HG02763 (cell line): ENCODE results near the gene ZNF487.
"Not testable (repeated sequence)": the region's sequence is repeated elsewhere in the genome, so short reads cannot be mapped to it uniquely, and the experiment has no call there.

ENCODE experiments used
- ATAC-seq: cut with Tn5 transposase; IDR thresholded peaks from one replicate; pipeline ENCODE4 v1.9.1; 2021; ENCODE audit warnings: mild to moderate bottlenecking, moderate library complexity; ENCODE audit not compliant: unreplicated experiment

ZNF487 gene

DNA sequence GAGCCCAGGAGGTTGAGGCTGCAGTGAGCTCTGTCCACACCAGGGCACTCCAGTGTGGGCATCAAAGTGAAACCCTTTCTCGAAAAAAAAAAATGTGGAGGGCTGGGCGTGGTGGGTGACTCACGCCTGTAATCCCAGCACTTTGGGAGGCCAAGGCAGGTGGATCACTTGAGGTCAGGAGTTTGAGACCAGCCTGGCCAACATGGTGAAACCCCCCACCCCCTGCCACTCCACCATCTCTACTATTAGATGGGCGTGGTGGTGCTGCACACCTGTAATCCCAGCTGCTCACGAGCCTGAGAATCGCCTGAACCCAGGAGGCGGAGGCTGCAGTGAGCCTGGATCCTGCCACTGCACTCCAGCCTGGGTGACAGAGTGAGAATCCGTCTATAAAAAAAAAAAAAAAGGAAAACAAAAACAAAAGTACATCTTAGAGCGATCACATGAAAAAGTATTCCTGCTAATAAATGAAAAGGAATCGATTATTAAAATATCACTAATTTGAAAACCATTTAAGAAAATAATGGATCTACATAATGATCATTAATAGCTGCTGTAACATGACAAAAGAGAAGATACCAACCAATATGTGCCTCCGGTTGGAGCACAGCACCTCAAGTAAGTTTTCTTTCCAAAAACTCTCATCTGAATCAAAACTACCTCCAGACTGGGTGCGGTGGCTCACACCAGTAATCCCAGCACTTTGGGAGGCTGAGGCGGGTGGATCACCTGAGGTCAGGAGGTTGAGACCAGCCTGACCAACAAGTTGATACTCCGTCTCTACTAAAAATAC is 32.8 kb upstream of the ZNF487 start:
- ATAC-seq: no peak

DNA sequence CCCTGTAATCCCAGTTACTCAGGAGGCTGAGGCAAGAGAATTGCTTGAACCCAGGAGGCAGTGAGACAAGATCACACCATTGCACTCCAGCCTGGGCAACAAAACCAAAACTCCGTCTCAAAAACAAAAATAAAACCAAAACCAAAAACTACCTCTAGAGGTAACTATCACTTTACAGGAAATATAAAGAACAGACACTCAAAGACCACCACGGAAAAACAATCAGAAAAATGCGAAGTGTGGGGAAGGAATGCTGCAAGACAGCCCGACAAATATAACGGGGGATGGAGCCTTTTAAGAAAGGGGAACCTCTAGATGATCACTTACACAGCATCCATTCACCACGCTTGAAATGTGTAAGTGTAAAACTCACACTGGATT is 32.2 kb upstream of the ZNF487 start:
- no peak for ATAC-seq

DNA sequence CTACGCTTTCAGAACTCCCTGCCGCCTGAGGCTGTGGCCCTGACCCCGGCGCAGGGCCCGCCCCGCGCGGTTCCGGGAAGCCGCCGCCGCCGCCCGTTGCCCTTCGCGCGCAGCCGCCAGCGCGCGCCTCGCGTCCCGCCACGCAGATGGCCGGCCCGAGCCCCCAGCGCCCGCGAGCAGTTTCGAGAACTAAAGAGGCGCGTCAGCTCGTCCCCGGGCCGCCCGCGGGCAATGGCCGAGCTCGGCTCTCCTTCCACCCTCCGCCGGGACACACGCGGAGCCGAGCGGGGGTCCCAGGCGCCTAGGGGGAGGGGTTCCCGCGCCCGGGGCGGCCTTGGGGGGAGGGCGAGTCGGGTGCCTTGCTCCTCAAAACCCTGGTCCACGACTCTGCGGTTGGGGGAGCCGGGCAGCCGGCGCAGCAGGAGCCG is 29.7 kb upstream of the ZNF487 start:
- peak; percentile 22 for ATAC-seq

GRCh38 chr10:43407576-43408330 is 29.2 kb upstream of the ZNF487 start:
- peak; percentile 55 for ATAC-seq

DNA sequence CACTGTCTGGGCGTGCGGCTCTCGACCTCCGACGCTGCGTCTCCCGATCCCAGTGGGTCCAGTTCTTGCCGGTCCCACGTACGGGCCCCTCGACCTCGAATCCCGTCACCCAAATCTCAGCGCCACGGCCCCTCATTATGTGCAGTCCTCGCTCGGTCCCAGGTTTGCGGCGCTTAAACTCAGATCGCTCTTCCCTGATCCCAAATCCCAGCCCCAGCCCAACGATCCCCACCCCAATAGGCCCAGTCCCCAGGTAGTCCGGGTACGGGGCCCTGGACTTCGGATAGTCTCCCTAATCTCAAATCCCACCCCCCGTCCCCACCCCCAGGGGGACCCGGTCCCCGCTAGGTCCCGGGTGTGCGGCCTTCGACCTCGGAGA is 28.6 kb upstream of the ZNF487 start:
- no peak for ATAC-seq

DNA sequence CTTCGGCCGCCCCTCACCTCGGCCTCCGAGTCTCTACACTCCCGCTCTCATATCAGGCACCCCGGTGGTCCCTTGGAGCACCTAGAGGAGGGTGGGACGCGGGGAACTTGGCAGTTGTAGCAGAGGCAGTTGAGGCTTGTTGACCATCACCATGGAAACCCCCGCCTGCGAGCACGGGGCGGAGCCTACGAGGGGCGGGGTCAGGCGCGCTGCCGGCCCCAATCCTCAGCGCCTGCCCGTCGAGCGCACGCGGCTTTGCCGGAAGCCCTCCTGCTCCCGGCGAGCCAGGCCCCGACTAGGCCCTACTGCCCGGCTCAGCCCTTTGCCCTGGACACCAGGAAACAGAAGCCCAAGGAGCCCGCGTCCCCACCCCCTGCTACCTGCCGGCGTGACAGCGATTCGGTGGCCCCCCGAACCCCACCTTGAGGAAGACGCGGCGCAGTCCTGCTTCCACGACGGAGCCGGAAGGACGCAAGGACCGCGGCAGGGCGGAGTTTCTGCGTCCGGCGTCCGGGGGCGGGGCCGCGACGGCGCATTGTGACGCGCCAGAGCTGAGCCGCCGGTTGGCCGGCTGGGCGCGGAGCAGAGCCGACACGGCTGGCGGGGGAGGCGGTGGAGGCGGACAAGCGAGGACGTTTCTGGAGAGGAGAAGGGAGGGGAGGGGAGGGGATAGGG is 28.1 kb upstream of the ZNF487 start, which contains the start of gene HNRNPF:
TSS of gene HNRNPF (minus strand) at position 477 of the 675 bp plus-strand sequence. CDS start 21,302 bp downstream, outside the sequence.
- ATAC-seq: peak; percentile 67

DNA sequence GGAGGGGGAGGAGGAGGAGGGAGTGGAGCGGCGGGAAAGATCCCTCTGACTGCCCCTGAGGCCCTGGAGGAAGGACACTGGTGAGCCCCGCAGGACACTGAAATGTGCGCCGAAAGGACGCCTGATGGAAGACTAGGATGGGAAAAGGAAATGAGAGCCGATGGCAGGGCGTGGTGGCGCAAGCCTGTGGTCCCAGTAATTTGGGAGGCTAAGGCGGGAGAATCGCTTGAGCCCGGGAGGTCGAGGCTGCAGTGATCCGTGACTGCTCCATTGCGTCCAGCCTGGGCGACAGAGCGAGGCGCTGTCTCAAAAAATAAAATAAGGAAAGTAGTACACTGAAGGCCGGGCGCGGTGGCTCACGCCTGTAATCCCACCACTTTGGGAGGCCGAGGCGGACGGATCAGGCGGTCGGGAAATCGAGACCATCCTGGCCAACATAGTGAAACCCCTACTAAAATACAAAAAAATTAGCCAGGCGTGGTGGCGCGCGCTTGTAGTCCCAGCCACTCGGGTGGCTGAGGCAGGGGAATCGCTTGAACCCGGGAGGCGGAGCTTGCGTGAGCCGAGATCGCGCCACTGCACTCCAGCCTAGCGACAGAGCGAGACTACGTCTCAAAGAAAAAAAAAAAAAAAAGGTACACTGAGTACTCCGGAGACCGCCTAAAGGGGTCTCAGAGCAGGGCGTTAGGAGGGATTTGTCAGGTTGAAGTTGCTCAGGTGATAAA is 27.4 kb upstream of the ZNF487 start:
- ATAC-seq: no peak

DNA sequence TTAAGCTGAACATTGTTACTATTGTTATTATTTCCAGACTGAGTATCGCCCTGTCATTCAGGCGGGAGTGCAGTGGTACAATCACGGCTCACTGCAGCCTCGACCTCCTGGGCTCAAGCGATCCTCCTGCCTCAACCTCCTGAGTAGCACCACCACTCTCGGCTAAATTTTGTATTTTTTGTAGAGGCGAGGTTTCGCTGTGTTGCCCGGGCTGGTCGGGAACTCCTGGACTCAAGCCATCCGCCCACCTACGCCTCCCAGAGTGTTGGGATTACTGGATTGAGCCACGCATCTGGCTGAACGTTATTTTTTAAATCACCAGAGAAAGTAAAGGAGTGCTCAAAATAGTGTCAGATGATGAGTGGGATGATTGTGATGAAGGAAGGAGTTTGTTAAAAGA is 26.6 kb upstream of the ZNF487 start:
- no peak for ATAC-seq

- ATAC-seq: no peak
These were observed 25.4 kb upstream of the ZNF487 start for GRCh38 chr10:43411536-43411935.

DNA sequence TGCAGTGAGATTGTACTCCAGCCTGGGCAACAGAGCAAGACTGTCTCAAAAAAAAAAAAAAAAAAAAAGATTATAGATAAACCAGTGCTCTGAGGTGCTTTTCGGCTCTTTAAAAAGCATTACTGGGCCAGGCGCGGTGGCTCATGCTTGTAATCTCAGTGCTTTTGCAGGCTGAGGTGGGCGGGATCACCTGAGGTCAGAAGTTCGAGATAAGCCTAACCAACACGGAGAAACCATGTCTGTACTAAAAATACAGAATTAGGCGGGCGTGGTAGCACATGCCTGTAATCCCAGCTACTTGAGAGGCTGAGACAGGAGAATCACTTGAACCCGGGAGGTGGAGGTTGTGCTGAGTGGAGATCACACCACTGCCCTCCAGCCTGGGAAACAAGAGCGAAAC is 21.4 kb upstream of the ZNF487 start:
- ATAC-seq: no peak

DNA sequence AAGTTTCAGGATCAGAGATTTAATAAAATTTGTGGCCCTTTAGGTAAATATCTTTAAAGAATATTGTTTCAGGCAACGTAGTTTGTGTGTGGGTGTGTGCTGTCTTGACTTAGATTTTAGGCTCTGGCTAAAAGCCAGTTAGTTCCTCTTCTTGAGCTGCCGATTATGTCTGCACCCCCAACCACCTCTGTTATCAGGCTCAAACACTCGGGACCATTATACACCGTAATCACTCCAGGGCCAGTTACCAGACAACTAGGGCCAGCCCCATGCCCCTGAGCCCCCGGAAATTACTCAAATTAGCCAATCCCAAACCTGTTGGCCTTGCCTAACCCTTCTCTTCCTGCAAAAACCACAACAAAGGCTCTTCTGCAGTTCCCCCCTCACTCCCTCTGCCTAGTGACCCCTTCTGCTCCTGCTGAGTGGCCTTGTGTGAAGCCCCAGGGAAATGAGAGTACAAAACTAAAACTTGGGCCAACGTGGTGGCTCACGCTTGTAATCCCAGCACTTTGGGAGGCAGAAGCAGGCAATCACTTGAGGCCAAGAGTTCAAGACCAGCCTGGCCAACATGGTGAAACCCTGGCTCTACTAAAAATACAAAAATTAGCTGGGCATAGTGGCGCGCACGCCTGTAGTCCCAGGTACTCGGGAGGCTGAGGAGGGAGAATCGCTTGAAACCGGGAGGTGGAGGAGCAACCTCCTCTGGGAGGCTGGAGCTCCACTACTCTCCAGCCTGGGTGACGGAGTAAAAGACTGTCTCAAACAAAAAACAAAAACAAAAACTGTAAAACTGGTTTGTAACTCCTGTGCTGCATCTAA is 18.8 kb upstream of the ZNF487 start:
- no peak for ATAC-seq

DNA sequence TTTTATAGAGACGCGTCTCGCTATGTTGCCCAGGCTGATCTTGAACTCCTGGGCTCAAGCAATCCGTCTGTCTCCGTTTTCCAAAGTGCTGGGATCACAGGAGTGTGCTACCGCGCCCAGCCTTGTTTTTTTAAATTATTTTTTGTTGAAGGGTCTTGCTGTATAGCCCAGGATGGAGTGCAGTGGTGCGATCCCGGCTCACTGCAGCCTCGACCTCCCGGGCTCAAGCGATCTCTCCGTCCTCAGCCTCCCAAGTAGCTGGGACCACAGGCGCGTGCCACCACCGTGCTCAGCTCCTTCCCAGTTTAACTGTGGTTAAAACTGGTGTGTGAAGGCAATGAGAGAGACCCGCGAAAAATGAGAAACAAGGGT is 16.9 kb upstream of the ZNF487 start:
- peak; percentile 12 for ATAC-seq

GRCh38 chr10:43420369-43421200 is 16.3 kb upstream of the ZNF487 start:
- ATAC-seq: peak; percentile 80

DNA sequence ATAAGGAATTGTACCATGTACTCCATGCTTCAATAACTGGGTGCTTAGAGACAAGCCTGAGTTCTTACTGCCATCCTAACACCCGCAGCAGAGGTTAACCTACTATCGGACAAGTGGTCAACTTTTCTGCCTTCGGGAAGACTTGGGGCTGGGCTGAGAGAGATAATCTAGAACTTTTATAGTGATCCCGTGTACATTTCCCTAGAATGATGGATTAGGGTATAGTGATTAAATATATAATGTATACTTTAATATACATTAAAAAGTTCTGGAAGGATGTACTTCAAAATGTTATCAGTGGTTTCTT is 15.8 kb upstream of the ZNF487 start:
- ATAC-seq: no peak

GRCh38 chr10:43421519-43421918 is 15.4 kb upstream of the ZNF487 start:
- no peak for ATAC-seq

DNA sequence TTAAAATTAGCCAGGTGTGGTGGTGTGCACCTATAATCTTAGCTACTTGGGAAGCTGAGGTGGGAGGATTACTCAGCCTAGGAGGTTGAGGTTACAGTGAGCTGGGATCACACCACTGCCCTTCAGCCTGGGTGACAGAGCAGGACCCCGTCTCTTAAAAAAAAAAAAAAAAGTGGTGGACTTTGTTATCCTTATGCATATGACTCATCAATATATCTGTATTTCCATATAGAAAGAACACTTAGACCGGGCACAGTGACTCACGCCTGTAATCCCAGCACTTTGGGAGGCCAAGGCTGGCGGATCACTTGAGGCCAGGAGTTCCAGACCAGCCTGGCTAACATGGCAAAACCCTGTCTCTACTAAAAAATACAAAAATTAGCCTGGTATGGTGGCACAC is 15.0 kb upstream of the ZNF487 start:
- not testable (repeated sequence) for ATAC-seq

DNA sequence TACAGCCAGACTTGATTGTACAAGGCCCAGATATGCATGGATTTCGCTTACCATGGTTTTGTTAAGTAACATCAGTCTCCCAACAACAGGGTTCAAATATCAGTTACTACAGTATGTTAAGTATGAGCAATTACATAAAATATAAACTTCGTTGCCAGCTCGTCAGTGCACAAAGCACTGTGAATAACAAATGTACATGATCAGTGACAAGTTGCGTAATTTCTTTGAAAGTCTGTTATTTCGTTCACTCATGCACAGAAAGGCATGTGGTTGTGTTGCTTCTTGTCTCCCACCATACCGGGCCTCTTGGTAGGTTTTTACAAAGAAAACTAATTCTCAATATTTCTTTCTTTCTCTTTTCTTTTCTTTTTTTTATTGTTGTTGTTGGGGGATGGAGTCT is 12.5 kb upstream of the ZNF487 start:
- no peak for ATAC-seq

DNA sequence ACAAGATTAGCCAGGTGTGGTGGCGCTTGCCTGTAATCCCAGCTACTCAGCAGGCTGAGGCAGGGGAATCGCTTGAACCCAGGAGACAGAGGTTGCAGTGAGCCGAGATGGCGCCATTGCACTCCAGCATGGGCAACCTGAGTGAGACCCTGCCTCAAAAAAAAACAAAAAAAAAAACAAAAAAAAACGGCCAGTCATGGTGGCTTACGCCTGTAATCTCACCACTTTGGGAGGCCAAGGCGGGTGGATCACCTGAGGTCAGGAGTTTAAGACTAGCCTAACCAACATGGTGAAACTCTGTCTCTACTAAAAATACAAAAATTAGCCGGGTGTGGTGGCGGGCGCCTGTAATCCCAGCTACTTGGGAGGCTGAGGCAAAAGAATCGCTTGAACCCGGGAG is 10.4 kb upstream of the ZNF487 start:
- ATAC-seq: not testable (repeated sequence)

DNA sequence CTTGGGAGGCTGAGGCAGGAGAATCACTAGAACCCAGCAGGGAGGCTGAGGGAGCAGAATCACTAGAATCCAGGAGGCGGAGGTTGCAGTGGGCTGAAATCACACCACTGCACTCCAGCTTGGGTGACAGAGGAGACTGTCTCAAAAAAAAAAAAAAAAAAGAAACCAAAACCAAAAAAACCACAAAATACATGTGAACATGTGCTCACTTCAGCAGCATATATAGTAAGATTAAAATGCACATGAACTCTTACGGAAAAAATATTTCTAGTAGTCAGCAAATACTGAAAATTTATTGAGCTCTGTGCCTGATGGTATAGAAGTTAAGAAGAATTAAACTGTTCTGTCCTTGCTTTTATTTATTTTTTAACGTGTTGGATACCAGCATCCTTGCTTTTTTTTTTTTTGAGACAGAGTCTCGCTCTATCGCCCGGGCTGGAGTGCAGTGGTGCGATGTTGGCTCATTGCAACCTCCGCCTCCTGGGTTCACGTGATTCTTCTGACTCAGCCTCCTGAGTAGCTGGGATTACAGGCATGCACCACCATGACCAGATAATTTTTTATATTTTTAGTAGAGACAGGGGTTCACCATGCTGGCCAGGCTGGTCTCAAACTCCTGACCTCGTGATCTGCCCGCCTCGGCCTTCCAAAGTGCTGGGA is 9.6 kb upstream of the ZNF487 start:
- peak; percentile 51 for ATAC-seq
